Activated CD8-positive, alpha-beta T cell treated with anti-CD3 and anti-CD28 coated beads for 36 hours (primary cell): Measurements from ENCODE around the gene TESK2. TPM values are rescaled to one million over a fixed set of nuclear protein-coding genes. Genes with fewer than 3 reads are reported as not detected.

Source experiments
- ATAC-seq: fragments of 200-7000 bp; cut with Tn5 transposase; one replicate; pipeline ENCODE4 v1.10.0; 2021; ENCODE audit warnings: mild to moderate bottlenecking, moderate library complexity
- CTCF ChIA-PET: fragments of 350-600 bp; sonication (Branson Sonifier 250); formaldehyde crosslinking; loops from one replicate; lab custom pipeline; 2021; ENCODE audit warnings: antibody characterized with exemption; lab: Charles Lee
- POLR2A ChIA-PET: fragments of 350-600 bp; sonication (Branson Sonifier 250); formaldehyde crosslinking; loops from one replicate; lab custom pipeline; 2021; ENCODE audit warnings: antibody characterized with exemption; lab: Charles Lee
- DNase-seq: peaks from one replicate; pipeline ENCODE4 v3.0.0-alpha.2; 2020
- H3K27ac Mint-ChIP-seq: one replicate; pipeline ENCODE4 v1.8.0; 2021; ENCODE audit warnings: mild to moderate bottlenecking, mixed read lengths
- H3K27me3 Mint-ChIP-seq: one replicate; pipeline ENCODE4 v1.8.0; 2021; ENCODE audit warnings: mixed read lengths
- H3K36me3 Mint-ChIP-seq: one replicate; pipeline ENCODE4 v1.8.0; 2021; ENCODE audit warnings: low read depth, mixed read lengths
- H3K4me1 Mint-ChIP-seq: one replicate; pipeline ENCODE4 v1.8.0; 2021; ENCODE audit warnings: low read depth, mixed read lengths
- H3K4me3 Mint-ChIP-seq: one replicate; pipeline ENCODE4 v1.8.0; 2021; ENCODE audit warnings: mild to moderate bottlenecking, moderate library complexity, mixed read lengths
- H3K9me3 Mint-ChIP-seq: one replicate; pipeline ENCODE4 v1.8.0; 2021; ENCODE audit warnings: mixed read lengths
- intact Hi-C: fragments of 100-400 bp; cut with micrococcal nuclease; formaldehyde crosslinking; loops from one replicate; pipeline ENCODE4 v1.10.0; 2022
- total RNA-seq, 2 experiments: library from RNA; stranded (reverse); gene quantifications; one replicate each; pipeline ENCODE4 v1.2.3, GENCODE V29; 2021
- TF ChIP-seq, protein P1 (sequence below): fragments of 200-600 bp; IDR thresholded peaks from one replicate; pipeline ENCODE4 v1.8.0; 2022; ENCODE audit warnings: antibody characterized with exemption, mild to moderate bottlenecking

TESK2 gene
- total RNA-seq, 2 experiments from 2014 or later = 2.9 to 3.7 TPM

- CTCF ChIA-PET = no interaction called here
These were observed 87.7 kb downstream of the TESK2 start for GRCh38 chr1:45403298-45403697.

GRCh38 chr1:45401524-45401923, 89.4 kb downstream of the TESK2 start:
- ATAC-seq (no peak), DNase-seq (no peak)
- CTCF ChIA-PET = no interaction called here
- Mint-ChIP-seq H3K4me3 (no peak overlapping the region), H3K27ac (no peak overlapping the region), H3K9me3 (no peaks in the 10 kb centered on the region), H3K27me3 (no peaks in the 10 kb centered on the region), H3K36me3 (no peaks in the 10 kb centered on the region), H3K4me1 (no peaks in the 10 kb centered on the region)
- intact Hi-C loops = no loop called here
- TF ChIP-seq, protein P1, sequence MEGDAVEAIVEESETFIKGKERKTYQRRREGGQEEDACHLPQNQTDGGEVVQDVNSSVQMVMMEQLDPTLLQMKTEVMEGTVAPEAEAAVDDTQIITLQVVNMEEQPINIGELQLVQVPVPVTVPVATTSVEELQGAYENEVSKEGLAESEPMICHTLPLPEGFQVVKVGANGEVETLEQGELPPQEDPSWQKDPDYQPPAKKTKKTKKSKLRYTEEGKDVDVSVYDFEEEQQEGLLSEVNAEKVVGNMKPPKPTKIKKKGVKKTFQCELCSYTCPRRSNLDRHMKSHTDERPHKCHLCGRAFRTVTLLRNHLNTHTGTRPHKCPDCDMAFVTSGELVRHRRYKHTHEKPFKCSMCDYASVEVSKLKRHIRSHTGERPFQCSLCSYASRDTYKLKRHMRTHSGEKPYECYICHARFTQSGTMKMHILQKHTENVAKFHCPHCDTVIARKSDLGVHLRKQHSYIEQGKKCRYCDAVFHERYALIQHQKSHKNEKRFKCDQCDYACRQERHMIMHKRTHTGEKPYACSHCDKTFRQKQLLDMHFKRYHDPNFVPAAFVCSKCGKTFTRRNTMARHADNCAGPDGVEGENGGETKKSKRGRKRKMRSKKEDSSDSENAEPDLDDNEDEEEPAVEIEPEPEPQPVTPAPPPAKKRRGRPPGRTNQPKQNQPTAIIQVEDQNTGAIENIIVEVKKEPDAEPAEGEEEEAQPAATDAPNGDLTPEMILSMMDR = no peak
- POLR2A ChIA-PET = no interaction called here

More at GRCh38 chr1:45403298-45403697, 87.7 kb downstream of the TESK2 start:
- no peaks in the 10 kb centered on the region for H3K27me3 Mint-ChIP-seq
- POLR2A ChIA-PET = no interaction called here
- no peaks in the 10 kb centered on the region for H3K36me3 Mint-ChIP-seq
- H3K9me3 Mint-ChIP-seq = no peaks in the 10 kb centered on the region
- TF ChIP-seq, protein P1 = no peak
- H3K4me1 Mint-ChIP-seq = no peaks in the 10 kb centered on the region
- ATAC-seq (no peak), DNase-seq (no peak)
- no peak overlapping the region for H3K27ac Mint-ChIP-seq
- H3K4me3 Mint-ChIP-seq = no peak overlapping the region
- intact Hi-C loops = no loop called here

DNA sequence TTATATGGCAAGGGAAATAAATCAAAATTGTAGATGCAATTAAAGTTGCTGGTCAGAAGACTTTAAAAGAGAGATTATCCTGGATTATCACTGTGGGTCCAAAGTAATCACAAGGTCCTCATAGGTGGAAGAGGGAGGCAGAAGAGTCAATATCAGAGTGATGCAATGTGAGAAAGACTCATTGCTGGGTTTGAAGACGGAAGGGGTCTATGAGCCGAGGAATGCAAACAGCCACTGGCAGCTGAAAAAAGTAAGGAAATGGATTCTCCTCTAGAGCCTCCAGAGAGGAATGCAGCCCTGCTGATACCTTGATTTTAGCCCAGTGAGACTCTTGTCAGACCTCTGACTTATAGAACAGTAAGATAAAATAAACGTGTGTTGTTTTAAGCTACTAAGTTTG, 90.9 kb downstream of the TESK2 start:
- TF ChIP-seq, protein P1 = no peak
- Mint-ChIP-seq H3K27me3 (no peaks in the 10 kb centered on the region), H3K4me3 (no peak overlapping the region), H3K4me1 (peaks cover under 1% of the 10 kb centered on the region), H3K36me3 (no peaks in the 10 kb centered on the region), H3K27ac (no peak overlapping the region), H3K9me3 (no peaks in the 10 kb centered on the region)
- CTCF ChIA-PET = no interaction called here
- no peak for DNase-seq
- POLR2A ChIA-PET = no interaction called here
- ATAC-seq = no peak
- intact Hi-C loops = no loop called here

DNA sequence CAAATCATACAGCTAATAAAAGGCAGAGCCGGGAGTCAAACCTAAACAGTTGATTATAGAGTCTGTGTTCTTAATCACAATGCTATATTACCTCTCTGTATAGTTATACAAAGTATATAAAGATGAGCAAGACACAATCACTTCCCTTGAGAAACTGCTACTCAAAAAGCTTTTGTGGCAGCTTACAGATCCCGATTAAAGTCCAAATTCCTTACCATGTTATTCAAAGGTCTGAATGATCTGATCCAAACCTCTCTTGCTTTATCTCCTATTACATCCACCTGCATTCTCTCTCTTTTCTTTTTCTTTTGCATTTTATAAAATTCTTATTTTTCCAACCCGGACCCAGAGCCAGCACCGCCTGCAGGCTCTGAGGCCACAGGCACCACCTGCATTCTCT, 93.7 kb downstream of the TESK2 start:
- Mint-ChIP-seq H3K27me3 (no peaks in the 10 kb centered on the region), H3K4me1 (peaks cover 14% of the 10 kb centered on the region), H3K36me3 (no peaks in the 10 kb centered on the region), H3K4me3 (no peak overlapping the region), H3K27ac (no peak overlapping the region), H3K9me3 (no peaks in the 10 kb centered on the region)
- ChIA-PET CTCF (interaction anchor here (1.2 kb wide), 1 partner anchor 24 kb away, joined by 3 read pairs; no protein-coding TSS in a partner anchor), POLR2A (no interaction called here)
- TF ChIP-seq, protein P1 = no peak
- intact Hi-C loops = no loop called here
- ATAC-seq (no peak), DNase-seq (no peak)

DNA sequence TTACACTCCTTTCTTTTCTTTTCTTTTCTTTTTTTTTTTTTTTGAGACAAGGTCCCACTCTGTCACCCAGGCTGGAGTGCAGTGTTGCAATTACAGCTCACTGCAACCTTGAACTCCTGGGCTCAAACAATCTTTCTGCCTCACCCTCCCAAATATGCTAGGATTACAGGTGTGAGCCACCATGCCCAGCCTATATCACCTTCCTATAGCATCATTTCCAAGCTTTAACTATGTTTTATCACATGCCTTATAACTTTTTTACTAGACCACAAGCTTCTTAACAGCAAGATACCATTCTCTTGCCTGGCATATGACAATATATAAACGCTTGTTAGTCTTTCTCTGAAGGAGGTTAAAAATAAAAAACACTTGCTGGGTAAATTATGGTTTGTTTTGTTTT, 95.4 kb downstream of the TESK2 start:
- Mint-ChIP-seq H3K4me1 (peaks cover 14% of the 10 kb centered on the region), H3K9me3 (no peaks in the 10 kb centered on the region), H3K27me3 (no peaks in the 10 kb centered on the region), H3K4me3 (no peak overlapping the region), H3K27ac (no peak overlapping the region), H3K36me3 (no peaks in the 10 kb centered on the region)
- DNase-seq (no peak), ATAC-seq (no peak)
- CTCF ChIA-PET = no interaction called here
- TF ChIP-seq, protein P1 = no peak
- POLR2A ChIA-PET = interaction anchor here (0.6 kb wide), 2 partner anchors 97 to 306 kb away, joined by 3 read pairs; no protein-coding TSS in a partner anchor
- intact Hi-C loops = no loop called here
